Hepatocyte (in vitro differentiated cells): ENCODE data around the gene TLK2.

ENCODE experiments used
- CTCF ChIP-seq: fragments of 200-600 bp; sonication (generic); IDR thresholded peaks from 2 replicates; pipeline ENCODE4 v1.5.1; 2016; ENCODE audit warnings: antibody characterized with exemption, mild to moderate bottlenecking; ENCODE audit not compliant: poor library complexity
- EZH2 ChIP-seq: fragments of 200-600 bp; sonication (generic); IDR thresholded peaks from 2 replicates; pipeline ENCODE4 v1.6.1; 2016; ENCODE audit warnings: antibody characterized with exemption, mild to moderate bottlenecking, borderline replicate concordance
- EZH2phosphoT487 ChIP-seq: fragments of 200-600 bp; sonication (generic); IDR thresholded peaks from one replicate; pipeline ENCODE4 v1.6.1; 2018; ENCODE audit warnings: antibody characterized with exemption, mild to moderate bottlenecking, low read depth, moderate library complexity; ENCODE audit not compliant: unreplicated experiment, severe bottlenecking

GRCh38 chr17:62614142-62614541, 135.5 kb downstream of the TLK2 start:
- TF ChIP-seq CTCF: no peak
- TF ChIP-seq EZH2: no peak
- no peak for TF ChIP-seq EZH2phosphoT487
